NCI-H460 (cell line): Measurements from ENCODE around the gene CIB4. TPM values are rescaled to one million over a fixed set of nuclear protein-coding genes. Genes with fewer than 3 reads are reported as not detected.

Experiments used
- DNase-seq: peaks from one replicate; pipeline ENCODE4 v3.0.0-alpha.2; 2016; ENCODE audit warnings: low read depth; ENCODE audit errors: extremely low read depth
- total RNA-seq: library from RNA; depleted of rRNA; stranded (reverse); fragments of >200 nt; shearing (Covaris generic); gene quantifications from 2 replicates; pipeline ENCODE4 v1.2.3, GENCODE V29; 2014

The CIB4 gene
- total RNA-seq, 1 experiment from 2014 or later: not detected

DNA sequence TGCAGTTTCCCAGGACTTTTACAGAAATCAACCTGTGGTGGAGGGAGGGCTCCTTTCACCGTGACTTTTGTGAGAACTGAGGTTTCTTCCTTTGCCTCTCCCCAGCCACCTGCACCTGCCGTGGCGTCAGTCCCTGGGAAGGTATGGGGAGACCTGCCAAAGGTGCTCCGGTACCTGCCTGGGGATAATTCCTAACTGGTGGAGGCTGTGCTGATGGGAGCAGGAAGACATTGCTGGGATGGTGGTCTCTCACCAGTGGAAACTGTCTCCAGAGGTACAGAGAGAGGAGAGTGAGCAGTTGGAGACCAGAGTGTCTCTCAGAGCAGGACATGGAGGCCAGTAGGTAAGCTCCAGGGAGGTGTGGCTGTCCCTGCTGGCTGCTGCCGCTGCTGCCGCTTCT is 52.6 kb downstream of the CIB4 start:
- DNase-seq: no peak

DNA sequence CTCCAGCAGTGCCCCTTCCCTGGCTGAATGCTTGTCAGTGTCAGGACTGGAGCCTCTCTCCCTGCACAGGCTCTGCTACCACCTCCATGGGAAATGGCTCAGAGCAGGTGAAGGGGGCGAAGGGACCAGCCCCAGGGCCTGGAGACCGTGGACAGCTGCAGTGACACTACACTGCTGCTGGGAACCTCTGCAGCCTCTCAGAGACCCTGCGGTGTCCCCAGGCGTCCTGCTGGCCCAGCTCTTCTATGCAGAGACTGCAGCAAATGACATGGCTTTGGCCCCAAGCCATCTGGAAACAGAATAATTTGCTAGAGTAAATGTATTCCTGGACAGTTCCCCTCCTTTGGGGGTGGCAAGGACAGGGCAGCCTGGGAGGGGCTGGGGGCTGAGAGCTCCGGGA is 53.2 kb downstream of the CIB4 start:
- no peak for DNase-seq

DNA sequence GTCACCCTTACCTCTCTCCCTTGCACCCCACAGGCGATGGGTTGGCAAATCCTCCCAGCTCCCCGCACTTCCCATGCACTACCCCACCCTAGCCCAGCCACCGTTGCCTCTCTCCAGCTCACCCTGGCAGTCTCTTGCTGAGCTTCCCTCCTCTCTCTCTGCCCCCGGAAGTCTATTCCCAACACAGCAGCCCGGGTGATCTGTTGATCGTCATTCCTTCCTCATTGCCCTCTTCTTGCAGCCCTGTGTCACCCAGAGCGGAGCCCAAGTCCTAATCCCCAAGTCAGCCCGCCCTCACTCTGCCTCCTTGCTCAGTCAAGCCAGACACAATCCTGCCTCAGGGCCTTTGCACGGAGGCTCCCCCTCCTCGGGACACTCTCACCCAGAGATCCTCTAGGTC is 55.2 kb downstream of the CIB4 start:
- DNase-seq: no peak

DNA sequence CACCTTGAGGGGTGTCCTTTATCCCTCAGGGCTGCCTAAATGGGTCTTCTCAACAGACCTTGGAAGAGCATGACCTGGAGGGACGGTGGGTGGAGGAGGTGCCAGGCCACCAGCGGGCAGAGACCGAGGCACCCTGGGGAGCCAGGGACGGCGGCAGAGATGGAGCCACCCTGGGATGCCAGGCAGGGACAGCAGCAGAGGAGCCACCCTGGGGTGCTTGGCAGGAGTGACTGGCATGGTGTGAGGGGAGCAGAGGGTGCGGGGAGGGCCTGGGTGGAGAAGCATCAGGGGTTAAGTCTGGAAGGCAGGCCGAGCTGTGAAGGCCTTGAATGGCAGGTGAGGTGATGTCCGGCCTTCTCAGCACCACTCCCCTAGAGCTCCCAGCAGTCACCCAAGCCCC is 56.1 kb downstream of the CIB4 start:
- no peak for DNase-seq

DNA sequence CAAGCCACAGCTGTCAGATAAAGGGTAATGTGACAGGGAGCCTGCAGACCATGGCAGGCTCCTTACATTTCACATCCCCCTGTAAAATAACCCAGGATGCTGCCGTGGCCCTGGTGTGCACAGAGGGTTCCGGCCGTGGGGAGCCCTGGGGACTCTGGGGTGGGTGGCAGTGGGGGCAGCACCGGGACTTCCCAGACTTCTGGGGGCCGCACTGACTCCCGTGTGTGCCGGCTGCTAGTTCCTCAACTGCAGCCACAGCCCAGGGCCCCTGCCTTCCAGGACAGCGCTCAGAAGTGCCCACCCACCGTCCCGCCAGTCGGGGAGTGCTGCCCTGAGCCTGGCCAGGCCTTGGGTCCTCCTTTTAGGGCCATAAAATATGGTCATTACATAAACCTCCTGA is 56.5 kb downstream of the CIB4 start:
- no peak for DNase-seq

DNA sequence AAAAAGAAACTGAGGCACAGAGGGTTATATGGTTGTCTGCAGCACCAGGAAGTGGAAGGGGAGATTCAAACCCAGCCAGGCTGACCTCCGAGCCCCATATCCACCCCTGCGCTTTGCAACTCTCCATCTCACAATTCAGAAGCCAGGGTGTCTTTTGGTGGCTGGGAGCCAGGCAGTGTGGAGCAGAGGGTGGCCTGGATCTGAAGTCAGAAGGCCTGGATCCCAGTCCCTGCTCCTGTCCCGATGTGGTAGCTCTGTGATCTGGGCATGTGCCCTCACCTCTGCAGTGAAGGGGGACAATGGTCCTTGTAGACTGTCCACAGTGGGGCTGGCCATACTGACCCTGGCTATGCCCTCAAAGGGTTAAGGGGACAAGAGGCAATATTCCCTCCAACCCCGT is 57.0 kb downstream of the CIB4 start:
- DNase-seq: no peak

DNA sequence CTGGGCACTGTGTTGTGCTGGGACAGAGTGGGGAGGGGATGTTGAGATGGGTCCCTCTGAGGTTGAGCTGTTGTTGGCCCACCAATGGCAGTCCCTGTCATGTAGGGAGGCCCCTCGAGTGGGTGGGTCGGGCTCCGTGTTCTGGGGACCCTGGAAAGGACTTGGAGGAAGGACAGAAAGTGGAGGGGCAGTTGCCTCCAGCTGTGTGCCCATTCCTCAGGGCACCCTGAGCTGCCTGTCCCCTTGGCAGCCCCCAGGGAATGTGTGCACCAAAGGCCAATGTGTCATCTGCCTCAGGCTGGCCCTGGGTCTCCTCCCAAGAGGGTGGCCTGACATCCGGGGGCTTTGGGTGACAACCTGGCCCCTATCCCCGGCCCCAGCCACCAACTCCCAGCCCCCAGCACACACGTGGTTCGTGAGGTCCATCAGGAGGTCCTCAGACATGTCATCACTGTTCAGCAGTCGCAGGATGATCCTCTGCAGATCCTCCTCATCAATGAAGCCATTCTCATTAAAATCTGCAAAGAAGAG is 57.7 kb downstream of the CIB4 start:
- no peak for DNase-seq

DNA sequence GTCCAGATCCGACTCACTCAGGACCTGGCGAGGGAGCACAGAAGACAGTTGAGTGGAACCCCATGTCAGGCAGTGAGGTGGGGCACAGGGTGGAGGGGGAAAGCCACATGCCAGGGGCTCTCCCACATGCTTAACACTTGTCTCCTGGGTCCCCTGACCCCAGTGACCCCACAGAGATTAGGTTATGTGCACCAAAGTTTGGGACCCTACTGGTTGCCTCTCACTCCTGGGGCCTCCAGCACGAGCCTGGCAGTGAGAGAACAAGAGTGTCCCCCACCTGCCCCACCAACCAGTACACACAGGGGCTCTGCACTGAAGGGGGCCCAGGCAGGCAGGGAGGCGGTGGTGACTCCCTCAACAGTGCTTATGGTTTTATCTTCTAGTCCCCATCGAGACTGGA is 58.3 kb downstream of the CIB4 start:
- DNase-seq: no peak

DNA sequence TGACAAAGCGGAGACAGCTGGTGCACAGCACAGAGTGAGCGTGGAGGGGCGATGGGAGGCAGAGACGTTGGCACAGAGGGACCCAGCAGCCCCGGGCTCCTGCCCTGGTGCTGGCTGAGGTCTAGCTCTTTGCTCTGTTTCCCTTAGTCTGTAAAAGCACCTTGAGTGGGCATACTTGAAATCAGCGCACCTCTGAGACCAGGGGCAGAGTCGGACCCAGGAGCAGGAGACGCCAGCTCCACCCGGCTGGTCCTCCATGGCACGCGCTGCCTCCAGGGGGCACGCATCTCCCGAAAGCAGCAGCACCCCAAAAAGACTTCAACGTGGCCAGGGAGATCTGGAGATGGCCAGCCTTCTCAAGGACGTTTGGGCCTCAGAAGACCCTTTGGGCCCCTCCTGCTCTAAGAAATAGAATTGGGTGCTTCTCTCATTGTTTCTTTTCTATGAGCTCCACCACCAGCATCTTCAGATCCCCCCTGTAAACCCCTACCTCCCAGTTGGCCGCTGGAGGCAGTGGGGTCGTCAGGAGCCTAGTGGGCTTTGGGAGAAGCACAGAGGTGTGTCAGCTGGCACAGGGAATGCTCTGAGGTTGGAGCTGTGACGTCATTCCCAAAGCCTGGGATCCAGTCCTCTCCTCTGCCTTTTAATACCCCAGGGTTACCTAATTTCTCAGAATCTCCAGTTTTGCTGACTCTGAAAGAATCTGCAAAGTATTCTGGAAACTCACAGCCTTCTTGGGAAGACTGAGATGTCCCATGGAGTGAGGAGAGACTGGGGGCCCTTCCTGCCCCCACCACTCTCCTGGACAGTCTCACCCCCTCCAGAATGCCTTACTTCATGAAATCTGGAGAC is 58.9 kb downstream of the CIB4 start:
- DNase-seq: no peak

DNA sequence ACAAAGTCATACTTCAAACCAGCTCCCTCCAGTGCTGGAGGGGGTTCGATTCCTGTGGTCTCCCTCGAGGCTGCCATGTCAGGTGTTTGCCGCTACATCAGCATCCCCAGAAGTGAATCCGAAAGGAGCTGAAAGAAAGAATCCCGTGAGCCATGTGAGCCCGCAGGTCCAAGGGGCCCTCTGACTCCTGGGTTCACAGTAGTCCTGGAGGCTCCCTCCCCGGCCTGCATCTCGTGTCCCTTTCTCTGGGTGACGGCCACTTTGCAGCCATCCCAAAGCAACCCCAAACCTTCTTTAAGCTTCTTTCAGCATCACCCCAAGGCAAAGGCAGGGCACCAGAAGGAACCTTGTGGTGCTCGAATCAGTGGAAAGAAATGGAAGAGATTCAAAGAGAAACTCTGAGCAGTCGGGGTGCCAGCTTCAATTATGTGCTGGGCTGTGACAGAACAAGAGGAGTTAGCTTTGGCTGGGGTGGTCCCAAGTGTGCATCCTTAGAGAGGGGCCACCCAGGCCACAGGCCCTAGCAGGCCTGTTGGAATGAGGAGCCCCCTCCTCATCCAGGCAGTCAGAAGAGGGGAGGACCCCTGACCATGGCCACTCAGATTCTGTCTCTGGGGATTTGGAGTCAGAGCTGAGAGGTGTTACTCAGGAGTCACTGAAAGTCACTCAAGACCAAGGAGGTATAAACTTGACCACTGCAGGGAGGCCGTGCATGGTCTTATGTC is 59.7 kb downstream of the CIB4 start:
- no peak for DNase-seq

DNA sequence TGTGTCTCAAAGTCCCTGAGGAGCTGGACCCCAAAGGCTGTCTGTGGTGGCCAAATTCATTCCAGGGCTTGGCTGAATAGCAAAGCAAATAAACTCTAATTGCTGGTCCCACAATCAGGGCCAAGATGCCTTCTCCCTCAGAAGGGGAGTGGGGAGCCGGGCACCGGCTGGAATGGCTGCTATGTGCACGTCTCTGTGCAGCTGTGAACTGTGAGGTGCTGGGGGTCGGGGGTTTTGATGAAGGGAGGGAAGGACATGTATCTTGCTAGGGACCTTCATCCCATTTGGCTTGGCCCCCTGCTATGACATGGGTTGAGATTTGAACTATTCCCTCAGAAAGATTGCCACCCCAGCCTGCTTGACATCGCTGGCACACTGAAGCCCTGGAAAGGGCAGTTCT is 60.4 kb downstream of the CIB4 start:
- no peak for DNase-seq

DNA sequence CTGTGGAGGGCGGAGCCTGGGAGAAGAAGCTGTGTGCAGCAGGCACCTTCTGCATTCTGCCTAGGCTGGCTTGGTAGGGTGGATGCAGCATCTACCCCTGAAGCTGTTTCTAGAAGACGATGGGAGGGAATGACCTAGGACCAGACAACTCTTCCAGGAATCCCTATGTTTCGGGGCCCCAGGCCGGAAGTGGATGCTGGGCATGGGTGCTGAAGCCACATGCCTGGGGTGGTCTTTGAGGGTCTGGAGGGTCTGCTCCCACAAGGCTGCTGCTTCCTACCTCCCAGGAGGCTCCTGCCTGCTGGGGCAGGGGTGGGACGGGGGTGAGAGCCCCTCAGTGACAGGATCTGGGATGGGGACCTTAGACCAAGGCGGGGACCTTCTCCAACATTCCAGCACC is 61.0 kb downstream of the CIB4 start:
- DNase-seq: no peak

DNA sequence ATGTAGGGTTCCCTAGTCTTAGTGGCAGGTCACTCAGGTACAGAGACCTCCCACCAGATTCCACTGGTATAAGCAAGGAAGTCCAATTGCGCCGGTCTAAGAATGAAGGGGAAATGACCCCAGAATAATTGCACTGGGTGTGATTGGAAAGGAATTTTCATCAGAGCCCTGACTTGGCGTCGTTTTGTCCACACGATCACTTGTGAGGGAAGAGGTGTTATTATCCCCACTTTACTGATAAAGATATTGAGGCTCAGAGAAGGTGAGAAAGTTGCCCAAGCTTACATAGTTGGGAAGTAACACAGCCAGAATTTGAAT is 61.5 kb downstream of the CIB4 start:
- DNase-seq: no peak

DNA sequence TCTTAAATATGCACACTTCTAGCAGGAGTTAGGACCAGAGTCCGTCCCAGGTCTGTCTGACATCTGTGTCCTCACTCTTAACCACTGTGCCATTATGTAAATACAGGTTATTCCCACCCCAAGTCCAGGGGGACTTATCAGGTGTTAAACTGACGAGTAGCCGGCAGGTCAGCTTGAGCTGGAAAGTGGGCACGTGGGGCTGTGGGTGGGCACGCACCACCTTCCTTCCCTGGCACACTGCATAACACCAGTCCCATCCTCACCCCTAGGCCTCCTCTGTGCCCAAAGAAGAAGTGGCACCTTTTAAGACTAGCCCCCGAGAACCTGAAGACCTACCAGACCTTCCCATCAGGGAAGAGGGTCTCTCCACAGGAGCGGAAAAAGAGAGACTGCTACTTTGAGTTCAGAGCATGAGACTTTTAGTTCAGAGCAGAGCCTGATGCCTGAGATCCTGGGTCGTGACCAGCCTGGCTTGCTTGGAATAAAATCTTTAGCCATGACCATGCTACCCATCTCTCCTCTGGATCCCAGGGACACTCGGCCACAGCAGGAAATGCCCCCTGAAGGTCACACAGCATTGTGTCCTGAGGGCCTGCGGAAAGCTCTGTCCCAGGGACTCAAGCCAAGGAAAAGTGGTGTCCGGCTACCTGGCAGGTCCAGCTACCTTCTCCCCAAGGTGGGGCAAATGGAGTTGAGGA is 62.0 kb downstream of the CIB4 start:
- no peak for DNase-seq

DNA sequence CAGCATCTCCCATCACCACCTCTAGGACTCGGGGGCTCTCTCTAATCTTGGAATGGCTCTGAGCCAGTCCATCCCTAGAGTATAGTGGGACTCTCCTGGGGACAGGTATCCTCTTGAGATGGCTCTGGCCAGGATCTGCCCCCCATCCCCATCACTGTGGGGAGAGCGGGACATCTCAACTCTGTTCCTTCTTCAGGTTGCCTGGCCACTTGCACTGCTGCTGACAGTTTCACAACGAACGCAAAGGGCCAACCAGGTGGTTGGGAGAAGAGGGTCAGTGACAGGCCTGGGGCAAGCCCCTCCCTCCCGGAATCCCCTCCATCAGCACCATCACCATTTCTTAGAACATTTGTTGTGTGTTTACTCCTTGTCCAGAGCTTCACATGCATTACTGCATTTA is 62.6 kb downstream of the CIB4 start:
- DNase-seq: no peak

DNA sequence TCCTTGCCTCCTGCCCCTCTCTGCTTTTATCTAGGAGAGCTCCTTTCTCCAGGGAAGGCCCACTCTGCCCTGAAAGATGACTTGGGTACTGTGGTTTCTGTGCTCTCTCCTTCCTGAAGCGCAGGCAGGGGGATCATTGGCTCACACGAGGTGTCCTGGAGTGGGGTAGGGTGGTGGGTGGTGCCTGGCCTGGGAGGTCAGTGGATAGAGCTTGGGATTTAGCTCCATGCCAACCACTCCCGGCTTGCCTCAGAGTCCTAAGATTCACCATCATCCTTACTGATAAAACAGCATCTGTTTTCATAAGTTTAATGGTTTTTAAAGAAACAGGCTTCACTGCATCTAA is 63.1 kb downstream of the CIB4 start:
- no peak for DNase-seq

DNA sequence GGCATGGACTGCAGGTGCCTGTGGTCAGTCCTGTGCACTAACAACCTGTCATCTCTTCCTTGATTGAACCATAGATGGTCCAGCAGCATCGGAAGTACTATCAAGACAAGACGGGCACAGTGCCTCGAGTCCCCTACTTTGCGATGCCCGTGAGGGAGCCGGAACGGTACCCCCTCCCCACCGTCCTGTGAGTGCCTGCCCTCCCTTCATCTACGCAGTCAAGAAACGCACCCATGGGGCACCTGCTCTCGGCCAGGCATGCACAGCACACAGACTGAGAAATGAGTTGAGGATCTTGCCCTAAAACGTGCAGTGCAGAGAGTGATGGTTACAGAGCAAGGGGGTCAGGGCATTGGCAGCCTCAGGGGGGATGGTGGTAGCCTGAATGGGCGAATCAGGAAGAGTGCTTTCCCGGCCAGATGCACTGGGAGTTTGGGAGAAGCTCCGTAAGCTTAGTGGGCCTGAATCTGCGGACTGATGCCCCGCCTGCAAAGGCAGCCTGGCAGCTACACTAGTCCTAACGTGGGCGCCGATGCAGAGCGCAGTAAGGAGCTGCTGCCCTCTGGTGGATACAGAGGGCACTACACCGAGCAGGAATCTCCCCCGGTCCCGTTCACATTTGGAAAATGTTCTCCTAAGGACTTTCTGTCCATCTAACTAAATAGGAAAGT is 63.6 kb downstream of the CIB4 start:
- DNase-seq: peak; percentile 59

DNA sequence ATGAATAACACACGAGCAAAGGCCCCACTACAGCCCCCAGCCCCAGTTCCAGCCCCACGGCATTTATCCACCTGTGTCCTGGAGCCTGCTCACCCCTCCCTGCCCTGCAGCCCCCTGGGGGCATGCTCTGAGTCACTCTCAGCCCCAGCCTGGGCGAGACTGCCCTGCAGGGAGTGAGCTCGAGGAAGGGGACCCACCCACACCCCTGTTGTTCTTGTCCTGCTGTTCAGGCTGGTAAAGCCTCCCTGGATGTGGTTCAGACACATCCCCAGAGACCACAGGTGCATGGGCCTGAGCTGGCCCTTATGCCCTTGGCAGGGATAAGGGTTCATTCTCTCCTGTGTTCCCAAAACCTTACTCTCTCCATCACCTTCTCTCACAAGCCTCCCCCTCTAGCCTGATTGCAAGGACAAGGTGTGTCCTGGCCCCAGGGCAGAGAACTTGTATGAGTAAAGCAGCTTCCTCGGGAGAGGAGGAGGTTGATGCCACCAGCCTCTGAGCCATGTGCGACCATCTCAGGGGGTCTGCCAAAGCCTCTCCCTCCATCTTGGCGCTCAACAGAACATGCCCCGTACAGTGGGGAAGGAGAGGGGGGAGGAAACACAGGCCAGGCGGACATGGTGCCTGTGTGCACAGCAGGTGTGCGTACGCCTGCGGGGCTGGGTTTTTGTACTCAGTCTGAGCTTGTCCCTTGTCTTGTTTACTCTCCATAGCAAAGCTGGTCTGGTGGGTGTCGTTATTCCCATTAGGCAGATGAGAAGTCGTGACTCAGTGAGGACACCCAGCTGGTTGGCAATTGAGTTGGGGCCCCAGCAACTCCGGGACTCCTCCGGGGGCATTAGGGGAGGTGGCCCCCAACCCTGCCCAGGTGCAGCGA is 64.4 kb downstream of the CIB4 start:
- no peak for DNase-seq

DNA sequence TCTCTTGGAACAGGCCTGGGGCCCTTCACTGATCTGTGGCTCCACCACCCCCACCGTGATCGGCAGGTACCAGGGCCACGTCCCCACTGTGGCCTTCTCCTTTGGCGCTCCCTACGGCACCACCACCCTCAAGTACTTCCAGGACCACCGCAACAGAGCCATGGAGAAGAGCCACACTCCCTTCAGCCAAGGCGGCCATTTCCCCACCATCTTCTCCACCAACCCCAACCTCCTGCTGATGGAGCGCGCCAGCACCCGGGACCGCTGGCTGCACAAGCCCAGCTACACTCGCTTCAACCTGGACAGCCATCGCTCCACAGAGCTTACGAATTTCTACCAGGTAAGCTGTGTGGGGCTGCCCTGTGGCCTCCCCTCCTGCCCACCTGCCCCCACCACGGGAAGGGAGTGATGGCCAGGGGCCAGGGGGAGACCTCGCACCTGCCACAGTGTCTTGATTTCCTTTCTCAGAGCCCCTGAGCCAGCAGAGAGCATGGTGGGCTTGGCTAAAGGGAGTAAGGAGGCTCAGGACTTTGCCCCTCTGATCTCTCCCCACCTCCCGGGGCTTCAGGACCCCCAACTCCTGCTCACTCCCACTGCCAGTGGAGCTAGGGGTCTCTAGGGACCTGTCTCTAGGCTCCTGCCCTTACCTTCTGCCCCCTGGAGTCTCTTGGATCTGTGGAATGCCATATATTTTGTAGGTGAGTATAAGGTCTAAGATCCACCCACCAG is 65.2 kb downstream of the CIB4 start:
- no peak for DNase-seq
